ENCODE data around the gene TMEM114.

TMEM114 gene

GRCh38 chr16:8611122-8611521 is 20.8 kb upstream of the TMEM114 start:
- DNase-seq: no peak

DNA sequence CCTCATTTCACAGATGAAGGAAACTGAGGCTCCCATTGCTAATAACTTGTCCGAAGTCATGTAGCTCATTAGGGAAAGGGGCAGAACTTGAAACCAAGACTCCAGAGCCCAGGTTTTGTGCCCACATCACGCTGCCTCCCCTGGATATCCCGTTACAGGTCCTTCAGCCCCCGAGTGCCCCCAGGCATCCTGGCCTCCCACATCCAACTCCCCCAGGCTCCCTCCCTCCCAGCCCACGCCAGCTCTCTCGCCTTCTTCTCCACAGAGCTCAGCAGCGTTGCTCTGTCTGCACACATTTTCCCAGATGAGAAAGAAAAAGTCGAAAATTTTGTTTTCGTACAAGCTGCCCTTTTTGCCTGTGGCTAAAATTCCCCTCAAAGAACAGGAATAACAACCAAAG is 16.9 kb upstream of the TMEM114 start:
- no peak for DNase-seq

GRCh38 chr16:8605554-8605953 is 15.2 kb upstream of the TMEM114 start:
- no peak for DNase-seq

- DNase-seq: no peak
These were observed 9.9 kb upstream of the TMEM114 start for GRCh38 chr16:8600144-8600775.

DNA sequence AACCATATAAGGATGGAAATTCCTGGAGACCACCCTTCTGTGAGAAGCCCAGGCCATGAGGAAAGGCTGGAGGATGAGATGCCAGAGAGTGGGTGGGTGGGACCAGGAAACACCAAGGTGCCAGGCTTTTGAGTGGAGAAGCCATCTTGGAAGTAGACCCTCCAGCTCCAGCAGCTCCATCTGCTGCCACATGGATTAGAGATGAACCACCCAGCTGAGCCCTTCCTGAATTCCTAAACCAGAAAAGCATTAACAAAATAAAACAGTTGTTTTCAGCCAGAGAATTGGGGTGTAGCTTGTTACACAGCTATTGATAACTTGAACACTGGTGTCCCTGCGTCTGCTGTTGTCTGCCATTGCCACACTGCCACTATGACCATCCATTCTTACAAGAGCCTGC is 6.3 kb upstream of the TMEM114 start:
- DNase-seq: no peak

GRCh38 chr16:8595783-8596182 is 5.5 kb upstream of the TMEM114 start:
- no peak for DNase-seq

GRCh38 chr16:8594149-8594666 is 3.9 kb upstream of the TMEM114 start:
- no peak for DNase-seq

DNA sequence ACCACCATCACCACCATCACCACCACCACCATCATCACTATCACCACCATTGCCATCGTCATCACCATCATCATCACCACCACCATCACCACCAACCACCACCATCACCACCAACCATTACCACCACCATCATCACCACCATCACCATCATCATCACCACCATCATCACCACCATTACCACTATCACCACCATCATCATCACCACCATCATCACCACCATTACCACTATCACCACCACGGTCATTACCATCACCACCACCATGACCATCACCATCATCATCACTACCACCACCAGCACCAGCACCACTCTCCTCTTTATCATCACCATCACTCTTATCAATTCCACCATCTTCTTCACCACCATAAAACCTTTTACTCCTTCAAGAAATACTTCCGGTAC is 1.1 kb upstream of the TMEM114 start:
- no peak for DNase-seq

DNA sequence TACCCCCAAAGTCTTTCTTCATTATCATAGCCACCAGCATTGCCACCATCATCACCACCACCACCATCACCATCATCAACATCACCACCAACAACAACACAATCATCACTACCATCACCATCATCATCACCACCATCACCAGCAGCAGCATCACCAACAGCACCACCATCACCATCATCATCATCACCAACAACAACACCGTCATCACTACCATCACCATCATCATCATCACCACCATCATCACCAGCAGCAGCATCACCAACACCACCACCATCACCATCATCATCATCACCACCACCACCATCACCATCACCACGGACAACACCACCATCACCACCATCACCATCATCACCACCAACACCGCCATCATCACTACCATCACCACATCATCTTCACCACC is 500 bp upstream of the TMEM114 start:
- no peak for DNase-seq

GRCh38 chr16:8589057-8589899 is 1.0 kb downstream of the TMEM114 start:
- no peak for DNase-seq

- DNase-seq: no peak
These were observed 1.6 kb downstream of the TMEM114 start for GRCh38 chr16:8588682-8589056.

DNA sequence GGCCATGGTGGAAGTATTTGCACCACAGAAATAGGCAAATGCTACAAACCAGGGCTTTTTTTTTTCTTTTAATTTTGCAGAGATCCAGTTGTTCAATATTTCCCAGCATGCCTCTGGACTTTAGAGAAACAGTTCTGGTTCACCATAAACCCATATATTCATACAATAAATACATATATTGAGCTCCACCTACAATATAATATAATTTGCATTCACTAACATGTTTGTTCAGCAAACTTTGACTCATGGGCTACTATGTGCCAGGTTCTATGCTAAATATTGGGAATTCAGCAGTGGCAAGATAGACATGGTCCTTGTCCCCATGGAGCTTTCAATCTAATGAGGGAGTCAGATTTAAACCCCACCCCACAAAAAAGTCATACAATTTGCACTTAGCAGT is 3.2 kb downstream of the TMEM114 start:
- DNase-seq: no peak

- DNase-seq: no peak
These were observed 4.5 kb downstream of the TMEM114 start for GRCh38 chr16:8585857-8586256.

- DNase-seq: no peak
These were observed 5.3 kb downstream of the TMEM114 start for GRCh38 chr16:8585041-8585440.

GRCh38 chr16:8583732-8584131 is 6.6 kb downstream of the TMEM114 start:
- no peak for DNase-seq

- no peak for DNase-seq
These were observed 7.1 kb downstream of the TMEM114 start for GRCh38 chr16:8583199-8583598.

- DNase-seq: no peak
These were observed 8.3 kb downstream of the TMEM114 start for GRCh38 chr16:8581831-8582580.

DNA sequence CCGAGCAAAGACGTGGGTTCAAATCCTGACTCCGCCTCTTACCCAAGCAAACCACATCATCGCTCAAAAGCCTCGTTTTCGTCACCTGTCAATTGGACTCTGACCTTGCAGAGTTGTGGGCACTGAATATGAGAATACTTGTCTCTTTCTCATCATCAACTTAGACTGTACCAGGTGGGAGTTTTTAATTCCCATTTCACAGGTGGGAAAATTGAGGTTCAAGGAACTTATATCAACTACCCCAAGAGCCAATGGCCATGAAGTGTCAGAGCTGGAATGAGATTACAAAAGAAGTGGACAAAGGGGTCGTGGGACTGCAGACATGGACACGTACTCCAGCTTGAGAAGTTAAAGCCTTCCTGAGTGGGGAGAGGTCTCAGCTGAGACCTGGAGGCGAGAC is 10.8 kb downstream of the TMEM114 start:
- DNase-seq: no peak

DNA sequence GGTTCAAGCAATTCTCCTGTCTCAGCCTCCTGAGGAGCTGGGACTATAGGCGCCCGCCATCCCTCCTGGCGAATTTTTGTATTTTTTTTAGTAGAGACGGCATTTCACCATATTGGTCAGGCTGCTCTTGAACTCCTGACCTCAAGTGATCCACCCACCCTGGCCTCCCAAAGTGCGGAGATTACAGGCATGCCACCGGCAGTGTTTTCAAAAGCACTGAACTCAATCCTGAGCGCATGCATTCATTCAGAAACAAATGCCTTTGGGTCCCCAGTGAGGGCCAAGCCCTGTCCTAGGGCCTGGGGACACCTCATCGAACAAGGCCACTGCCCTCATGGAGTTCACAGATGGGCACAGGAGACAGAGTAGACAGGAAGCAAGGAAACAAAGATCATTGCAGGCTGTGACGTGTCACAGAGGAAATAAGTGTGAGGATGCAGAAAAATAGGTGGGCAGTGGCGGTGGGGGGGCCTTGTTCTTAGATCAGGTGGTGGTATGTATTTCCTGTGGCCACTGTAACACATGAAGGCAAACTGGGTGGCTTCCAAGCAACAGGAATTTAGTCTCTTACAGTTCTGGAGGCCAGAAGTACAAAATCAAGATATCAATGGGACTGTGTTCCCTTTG is 12.5 kb downstream of the TMEM114 start:
- DNase-seq: no peak

- no peak for DNase-seq
These were observed 13.9 kb downstream of the TMEM114 start for GRCh38 chr16:8576141-8577004.

DNA sequence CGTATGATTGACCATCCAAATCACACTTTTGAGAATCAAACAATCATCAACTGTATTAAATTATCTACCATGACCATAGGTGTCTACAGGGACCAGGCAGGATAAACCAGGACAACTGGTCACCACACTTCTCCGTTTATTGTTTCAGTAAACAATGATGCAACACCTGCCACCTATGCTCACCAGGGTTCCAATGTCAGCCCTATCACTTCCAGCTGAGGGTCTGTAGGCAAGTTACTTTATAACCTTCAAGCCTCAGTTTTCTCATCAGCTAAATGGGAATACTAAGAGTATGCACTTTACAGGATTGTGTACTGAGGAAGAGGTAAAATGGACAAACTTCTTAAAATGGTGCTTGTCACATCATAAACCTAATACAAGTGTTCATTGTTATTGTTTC is 14.9 kb downstream of the TMEM114 start:
- no peak for DNase-seq
